ENCODE data around the gene AQP12B. TPM values are rescaled to one million over a fixed set of nuclear protein-coding genes. Genes with fewer than 3 reads are reported as not detected.

Gene AQP12B
- total and polyA plus RNA-seq, 9 of the 15 experiments (the other 6 are each of a cell fraction or from before 2014, with no cell fraction given) = not detected

DNA sequence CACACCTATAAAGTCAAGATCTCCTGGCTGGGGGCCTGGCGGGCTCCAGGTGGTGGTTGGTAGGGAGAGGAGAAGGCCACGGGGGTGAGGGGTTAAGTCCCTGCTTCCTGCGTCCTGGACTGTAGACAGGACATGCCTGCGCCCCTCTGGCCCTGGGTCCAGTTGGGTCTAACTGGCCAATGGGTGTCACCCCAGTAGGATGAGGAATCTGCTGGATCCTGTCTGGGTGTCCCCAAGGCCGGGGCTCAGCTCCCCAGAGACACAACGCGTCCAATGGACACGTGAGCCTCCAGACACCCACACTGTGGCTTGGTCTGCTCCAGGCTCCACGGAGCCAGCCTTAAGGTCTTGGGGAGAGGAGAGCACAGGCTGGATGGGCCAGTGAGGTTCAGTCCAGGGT is 28.6 kb upstream of the AQP12B start:
- 0% methylated on average over 4 of the region's 9 CpGs for WGBS (ENCODE audit: insufficient coverage, low coverage, missing lambda C conversion rate)
- H3K4me1 ChIP-seq (replicated peaks in 1 of 2; ENCODE audit: control insufficient read depth in 2 of 2, insufficient read depth in 2 of 2, low read length in 2 of 2) = no peaks in the 10 kb centered on the region; a peak in 1 of 5 replicates
- DNase-seq (ENCODE audit: extremely low read depth in 1 of 4, low spot score in 3 of 4) (no peak), ATAC-seq (no peak), FAIRE-seq (no peak)
- in situ Hi-C loops (cut with MboI) = no loop called here
- intact Hi-C loops (cut with micrococcal nuclease) = no loop called here
- H3K9me1 ChIP-seq (ENCODE audit: control insufficient read depth, insufficient read depth, low read length) = no peaks in the 10 kb centered on the region
- no TSS peak for BruUV-seq (replicated peaks)
- CTCF ChIA-PET (ENCODE audit: low intra/inter-chr PET ratio) = no interaction called here
- H3K4me2 ChIP-seq (ENCODE audit: insufficient read depth, low read length) = no peak overlapping the region
- H3K4me3 ChIP-seq = no peak overlapping the region
- H3K79me2 ChIP-seq (ENCODE audit: control insufficient read depth, insufficient read depth, low read length) = no peaks in the 10 kb centered on the region
- H4K20me1 ChIP-seq (replicated peaks; ENCODE audit: control insufficient read depth, insufficient read depth, low read length) = no peaks in the 10 kb centered on the region
- peaks cover 12 to 69% of the 10 kb centered on the region in 2 experiments for H3K27me3 ChIP-seq (ENCODE audit: control insufficient read depth in 2 of 2, insufficient read depth in 2 of 2, low read length in 2 of 2)
- no peak overlapping the region for H2AFZ ChIP-seq (ENCODE audit: low read depth, low read length)
- H3K9me3 ChIP-seq (replicated peaks; ENCODE audit: control insufficient read depth, insufficient read depth, low read depth, low read length) = no peaks in the 10 kb centered on the region
- no peak overlapping the region for H3K9ac ChIP-seq (ENCODE audit: insufficient read depth in 1 of 2, low read depth in 2 of 2, low read length in 2 of 2)
- POLR2A ChIA-PET = no interaction called here
- no peak for TF ChIP-seq TSC22D4 (tag; IDR thresholded peaks at IDR 0.05)
- TF ChIP-seq SIN3B (IDR thresholded peaks at IDR 0.05; ENCODE audit: low read depth) = no peak
- TF ChIP-seq, protein P1, sequence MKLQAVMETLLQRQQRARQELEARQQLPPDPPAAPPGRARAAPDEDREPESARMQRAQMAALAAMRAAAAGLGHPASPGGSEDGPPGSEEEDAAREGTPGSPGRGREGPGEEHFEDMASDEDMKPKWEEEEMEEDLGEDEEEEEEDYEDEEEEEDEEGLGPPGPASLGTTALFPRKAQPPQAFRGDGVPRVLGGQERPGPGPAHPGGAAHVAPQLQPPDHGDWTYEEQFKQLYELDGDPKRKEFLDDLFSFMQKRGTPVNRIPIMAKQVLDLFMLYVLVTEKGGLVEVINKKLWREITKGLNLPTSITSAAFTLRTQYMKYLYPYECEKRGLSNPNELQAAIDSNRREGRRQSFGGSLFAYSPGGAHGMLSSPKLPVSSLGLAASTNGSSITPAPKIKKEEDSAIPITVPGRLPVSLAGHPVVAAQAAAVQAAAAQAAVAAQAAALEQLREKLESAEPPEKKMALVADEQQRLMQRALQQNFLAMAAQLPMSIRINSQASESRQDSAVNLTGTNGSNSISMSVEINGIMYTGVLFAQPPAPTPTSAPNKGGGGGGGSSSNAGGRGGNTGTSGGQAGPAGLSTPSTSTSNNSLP (IDR thresholded peaks at IDR 0.05; ENCODE audit: borderline replicate concordance, low read depth, low read length) = no peak
- no peak for TF ChIP-seq POLR3A (IDR thresholded peaks at IDR 0.05; ENCODE audit: borderline replicate concordance, extremely low read depth, insufficient read depth, insufficient read length)
- TF ChIP-seq, protein P2, sequence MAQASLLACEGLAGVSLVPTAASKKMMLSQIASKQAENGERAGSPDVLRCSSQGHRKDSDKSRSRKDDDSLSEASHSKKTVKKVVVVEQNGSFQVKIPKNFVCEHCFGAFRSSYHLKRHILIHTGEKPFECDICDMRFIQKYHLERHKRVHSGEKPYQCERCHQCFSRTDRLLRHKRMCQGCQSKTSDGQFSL (CRISPR knock-in tag; IDR thresholded peaks at IDR 0.05) = no peak
- TF ChIP-seq, protein P2 (tag; IDR thresholded peaks at IDR 0.05) = no peak
- TF ChIP-seq SAP30 (IDR thresholded peaks at IDR 0.05; ENCODE audit: borderline replicate concordance, insufficient read depth, low read depth, low read length, poor library complexity, severe bottlenecking) = no peak
- TF ChIP-seq, protein P3, sequence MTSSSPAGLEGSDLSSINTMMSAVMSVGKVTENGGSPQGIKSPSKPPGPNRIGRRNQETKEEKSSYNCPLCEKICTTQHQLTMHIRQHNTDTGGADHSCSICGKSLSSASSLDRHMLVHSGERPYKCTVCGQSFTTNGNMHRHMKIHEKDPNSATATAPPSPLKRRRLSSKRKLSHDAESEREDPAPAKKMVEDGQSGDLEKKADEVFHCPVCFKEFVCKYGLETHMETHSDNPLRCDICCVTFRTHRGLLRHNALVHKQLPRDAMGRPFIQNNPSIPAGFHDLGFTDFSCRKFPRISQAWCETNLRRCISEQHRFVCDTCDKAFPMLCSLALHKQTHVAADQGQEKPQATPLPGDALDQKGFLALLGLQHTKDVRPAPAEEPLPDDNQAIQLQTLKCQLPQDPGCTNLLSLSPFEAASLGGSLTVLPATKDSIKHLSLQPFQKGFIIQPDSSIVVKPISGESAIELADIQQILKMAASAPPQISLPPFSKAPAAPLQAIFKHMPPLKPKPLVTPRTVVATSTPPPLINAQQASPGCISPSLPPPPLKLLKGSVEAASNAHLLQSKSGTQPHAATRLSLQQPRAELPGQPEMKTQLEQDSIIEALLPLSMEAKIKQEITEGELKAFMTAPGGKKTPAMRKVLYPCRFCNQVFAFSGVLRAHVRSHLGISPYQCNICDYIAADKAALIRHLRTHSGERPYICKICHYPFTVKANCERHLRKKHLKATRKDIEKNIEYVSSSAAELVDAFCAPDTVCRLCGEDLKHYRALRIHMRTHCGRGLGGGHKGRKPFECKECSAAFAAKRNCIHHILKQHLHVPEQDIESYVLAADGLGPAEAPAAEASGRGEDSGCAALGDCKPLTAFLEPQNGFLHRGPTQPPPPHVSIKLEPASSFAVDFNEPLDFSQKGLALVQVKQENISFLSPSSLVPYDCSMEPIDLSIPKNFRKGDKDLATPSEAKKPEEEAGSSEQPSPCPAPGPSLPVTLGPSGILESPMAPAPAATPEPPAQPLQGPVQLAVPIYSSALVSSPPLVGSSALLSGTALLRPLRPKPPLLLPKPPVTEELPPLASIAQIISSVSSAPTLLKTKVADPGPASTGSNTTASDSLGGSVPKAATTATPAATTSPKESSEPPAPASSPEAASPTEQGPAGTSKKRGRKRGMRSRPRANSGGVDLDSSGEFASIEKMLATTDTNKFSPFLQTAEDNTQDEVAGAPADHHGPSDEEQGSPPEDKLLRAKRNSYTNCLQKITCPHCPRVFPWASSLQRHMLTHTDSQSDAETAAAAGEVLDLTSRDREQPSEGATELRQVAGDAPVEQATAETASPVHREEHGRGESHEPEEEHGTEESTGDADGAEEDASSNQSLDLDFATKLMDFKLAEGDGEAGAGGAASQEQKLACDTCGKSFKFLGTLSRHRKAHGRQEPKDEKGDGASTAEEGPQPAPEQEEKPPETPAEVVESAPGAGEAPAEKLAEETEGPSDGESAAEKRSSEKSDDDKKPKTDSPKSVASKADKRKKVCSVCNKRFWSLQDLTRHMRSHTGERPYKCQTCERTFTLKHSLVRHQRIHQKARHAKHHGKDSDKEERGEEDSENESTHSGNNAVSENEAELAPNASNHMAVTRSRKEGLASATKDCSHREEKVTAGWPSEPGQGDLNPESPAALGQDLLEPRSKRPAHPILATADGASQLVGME (CRISPR knock-in tag; IDR thresholded peaks at IDR 0.05) = no peak
- no peak for TF ChIP-seq RBM17 (IDR thresholded peaks at IDR 0.05; ENCODE audit: borderline replicate concordance, low read depth, low read length)
- no peak for TF ChIP-seq FOXK2 (conservative IDR thresholded peaks at IDR 0.05 in 1 of 2, IDR thresholded peaks at IDR 0.05 in 1 of 2; ENCODE audit: low read depth in 2 of 2)
- TF ChIP-seq ZNF551 (CRISPR knock-in tag; IDR thresholded peaks at IDR 0.05) = no peak
- TF ChIP-seq SLC30A9 (CRISPR knock-in tag; IDR thresholded peaks at IDR 0.05) = no peak
- TF ChIP-seq FOXP1 (CRISPR knock-in tag; IDR thresholded peaks at IDR 0.05) = no peak
- no peaks in the 10 kb centered on the region for H3K36me3 ChIP-seq (ENCODE audit: control insufficient read depth, insufficient read depth, low read length)
- no peak overlapping the region for H3K27ac ChIP-seq (ENCODE audit: extremely low read depth, low read depth, low read length)
